IMR-90 (cell line): ENCODE measurements around the gene SLC16A9. TPM values are rescaled to one million over a fixed set of nuclear protein-coding genes. Genes with fewer than 3 reads are reported as not detected.
"Not testable (repeated sequence)": the region's sequence is repeated elsewhere in the genome, so short reads cannot be mapped to it uniquely, and the experiment has no call there.

Experiments
- ATAC-seq: fragments of 200-7000 bp; cut with Tn5 transposase; 2 replicates; pipeline ENCODE4 v1.9.1; 2020; ENCODE audit warnings: low read depth, mild to moderate bottlenecking, moderate library complexity
- BruUV-seq: library from RNA; stranded (reverse); fragments of 400-500 nt; replicated peaks from 2 replicates; lab custom pipeline; 2021; lab: Mats Ljungman, UMichigan
- CTCF ChIA-PET: fragments of 300-600 bp; formaldehyde crosslinking; extraction: SDS; loops from one replicate; lab custom pipeline; 2021; ENCODE audit warnings: antibody characterized with exemption; lab: Yijun Ruan, JAX
- POLR2A ChIA-PET: fragments of 300-600 bp; sonication (Branson Sonifier 250); formaldehyde crosslinking; loops from one replicate; lab custom pipeline; 2022; ENCODE audit warnings: antibody characterized with exemption; ENCODE audit not compliant: unreplicated experiment; lab: Charles Lee
- DNase-seq: peaks from one replicate; pipeline ENCODE4 v3.0.0; 2013
- H2AFZ ChIP-seq: replicated peaks from 2 replicates; pipeline ENCODE3; 2013; ENCODE audit warnings: low read length, mild to moderate bottlenecking; ENCODE audit not compliant: poor library complexity
- H2AK5ac ChIP-seq: 2 replicates; pipeline ENCODE4 v1.6.1; 2013; ENCODE audit warnings: low read depth, low read length, inconsistent platforms
- H2AK9ac ChIP-seq: replicated peaks from 2 replicates; pipeline ENCODE3; 2013; ENCODE audit warnings: mild to moderate bottlenecking, low read depth, low read length, moderate library complexity; ENCODE audit not compliant: poor library complexity
- H2BK120ac ChIP-seq: 2 replicates; pipeline ENCODE4 v1.6.1; 2013; ENCODE audit warnings: low read depth, low read length, inconsistent platforms
- H2BK15ac ChIP-seq: 3 replicates; pipeline ENCODE4 v1.6.1; 2013; ENCODE audit warnings: low read depth, low read length, inconsistent platforms
- H2BK20ac ChIP-seq: 2 replicates; pipeline ENCODE4 v1.6.1; 2013; ENCODE audit warnings: low read depth, mild to moderate bottlenecking, inconsistent platforms, low read length, moderate library complexity
- H2BK5ac ChIP-seq: 2 replicates; pipeline ENCODE4 v1.6.1; 2013; ENCODE audit warnings: mild to moderate bottlenecking, low read depth, low read length, inconsistent platforms; ENCODE audit not compliant: poor library complexity, severe bottlenecking
- H3K14ac ChIP-seq: replicated peaks from 2 replicates; pipeline ENCODE4 v1.6.1; 2013; ENCODE audit warnings: low read depth, low read length, inconsistent platforms
- H3K18ac ChIP-seq: 2 replicates; pipeline ENCODE4 v1.6.1; 2013; ENCODE audit warnings: low read depth, low read length, control low read depth
- H3K23ac ChIP-seq: 2 replicates; pipeline ENCODE4 v1.6.1; 2013; ENCODE audit warnings: low read depth, low read length, inconsistent platforms
- H3K27ac ChIP-seq: 2 replicates; pipeline ENCODE4 v1.5.1; 2013; ENCODE audit warnings: mild to moderate bottlenecking, control low read depth, low read length; ENCODE audit not compliant: insufficient read depth
- H3K27me3 ChIP-seq: 2 replicates; pipeline ENCODE4 v1.6.1; 2013; ENCODE audit warnings: low read length; ENCODE audit not compliant: control insufficient read depth, insufficient read depth
- H3K36me3 ChIP-seq: 2 replicates; pipeline ENCODE4 v1.6.1; 2013; ENCODE audit warnings: low read length, mixed read lengths; ENCODE audit not compliant: control insufficient read depth, insufficient read depth
- H3K4ac ChIP-seq: 2 replicates; pipeline ENCODE4 v1.6.1; 2013; ENCODE audit warnings: low read depth, low read length, inconsistent platforms
- H3K4me1 ChIP-seq: 2 replicates; pipeline ENCODE4 v1.6.1; 2013; ENCODE audit warnings: low read length, mixed read lengths; ENCODE audit not compliant: control insufficient read depth, insufficient read depth
- H3K4me2 ChIP-seq: 2 replicates; pipeline ENCODE4 v1.6.1; 2013; ENCODE audit warnings: low read depth, mild to moderate bottlenecking, control low read depth, low read length, moderate library complexity
- H3K4me3 ChIP-seq: 2 replicates; pipeline ENCODE4 v1.5.1; 2013; ENCODE audit warnings: low read depth, mild to moderate bottlenecking, control low read depth, low read length, moderate library complexity; ENCODE audit not compliant: insufficient read depth
- H3K56ac ChIP-seq: 2 replicates; pipeline ENCODE4 v1.6.1; 2013; ENCODE audit warnings: low read length, inconsistent platforms; ENCODE audit not compliant: insufficient read depth; ENCODE audit errors: extremely low read depth
- H3K79me1 ChIP-seq, 2 experiments: 2 replicates each; pipeline ENCODE4 v1.6.1; 2013; ENCODE audit warnings: low read length in 2 of 2, inconsistent platforms in 1 of 2, low read depth in 1 of 2
- H3K9ac ChIP-seq: 2 replicates; pipeline ENCODE4 v1.6.1; 2013; ENCODE audit warnings: low read depth, low read length, control low read depth
- H3K9me1 ChIP-seq: 2 replicates; pipeline ENCODE4 v1.6.1; 2013; ENCODE audit warnings: low read length, inconsistent platforms; ENCODE audit not compliant: insufficient read depth
- H3K9me3 ChIP-seq: 2 replicates; pipeline ENCODE4 v1.6.1; 2013; ENCODE audit warnings: low read length; ENCODE audit not compliant: control insufficient read depth, insufficient read depth
- H4K20me1 ChIP-seq: 2 replicates; pipeline ENCODE4 v1.6.1; 2013; ENCODE audit warnings: low read length, inconsistent platforms; ENCODE audit not compliant: insufficient read depth
- H4K5ac ChIP-seq: 2 replicates; pipeline ENCODE4 v1.6.1; 2013; ENCODE audit warnings: mild to moderate bottlenecking, low read depth, low read length, control low read depth
- H4K8ac ChIP-seq, 2 experiments: 2 replicates each; pipeline ENCODE4 v1.6.1; 2013; ENCODE audit warnings: low read depth in 2 of 2, low read length in 2 of 2, control low read depth in 1 of 2, inconsistent platforms in 1 of 2
- H4K91ac ChIP-seq: 2 replicates; pipeline ENCODE4 v1.6.1; 2013; ENCODE audit warnings: low read depth, low read length, inconsistent platforms; ENCODE audit not compliant: insufficient read depth
- WGBS, 2 experiments: methylation state at CpG; one replicate each; pipeline versions ENCODE4 v1.1.5 to v1.1.7; 2013; ENCODE audit warnings: missing lambda C conversion rate in 2 of 2; ENCODE audit not compliant: insufficient read length in 1 of 2; ENCODE audit errors: extremely low coverage in 2 of 2; 5-methylcytosine and 5-hydroxymethylcytosine counted together
- dilution Hi-C: fragments of 300-500 bp; cut with HindIII; formaldehyde crosslinking; loops from one replicate; pipeline ENCODE4 v1.14.3; 2018; ENCODE audit warnings: low sequenced_read_pairs; ENCODE audit not compliant: unreplicated experiment
- in situ Hi-C: fragments of 300-500 bp; cut with MboI; formaldehyde crosslinking; loops from 3 replicates; pipeline ENCODE4 v1.14.3; 2019; ENCODE audit warnings: low sequenced_read_pairs, inconsistent platforms, mixed read lengths
- intact Hi-C: fragments of 100-400 bp; cut with micrococcal nuclease; formaldehyde crosslinking; loops from 2 replicates; pipeline ENCODE4 v1.10.0; 2022
- polyA plus RNA-seq, 3 experiments: library from polyadenylated mRNA; depleted of rRNA; stranded (reverse); fragments of >200 nt; gene quantifications; 2 replicates each; pipeline ENCODE4 v1.2.3, GENCODE V29; 2012; ENCODE audit warnings: low replicate concordance in 1 of 3
- total RNA-seq: library from RNA; depleted of rRNA; stranded (reverse); fragments of >200 nt; gene quantifications from 2 replicates; pipeline ENCODE4 v1.2.3, GENCODE V29; 2012

The SLC16A9 gene
- total and polyA plus RNA-seq, 2 of the 4 experiments (the other 2 are of a cell fraction) = 0.18 to 0.26 TPM

- H3K4ac ChIP-seq, DNase-seq, H3K27ac ChIP-seq, ATAC-seq, H2BK20ac ChIP-seq, H3K4me2 ChIP-seq, H3K56ac ChIP-seq, H2BK120ac ChIP-seq, H4K5ac ChIP-seq, H3K4me3 ChIP-seq, H3K36me3 ChIP-seq, H3K14ac ChIP-seq, H2AK5ac ChIP-seq, H4K8ac ChIP-seq, H3K79me1 ChIP-seq, H3K9ac ChIP-seq, H3K4me1 ChIP-seq, dilution Hi-C loops, H3K9me1 ChIP-seq, H2AK9ac ChIP-seq, H2BK5ac ChIP-seq, H4K20me1 ChIP-seq, CTCF ChIA-PET, H3K9me3 ChIP-seq, H2AFZ ChIP-seq, H4K91ac ChIP-seq, POLR2A ChIA-PET, H2BK15ac ChIP-seq, H3K23ac ChIP-seq, in situ Hi-C loops, BruUV-seq, H3K18ac ChIP-seq, H3K27me3 ChIP-seq, intact Hi-C loops: not testable (repeated sequence)
- 80% methylated on average over 2 of the region's 32 CpGs; no CpG with 5 or more reads in 1 of the 2 experiments for whole genome bisulfite sequencing, 2 experiments
These were observed 34.5 kb upstream of the SLC16A9 start for GRCh38 chr10:59744156-59744555.
